OCI-M2 (cell line): ENCODE results near the gene GATB.

Source experiments
- DNase-seq: peaks from one replicate; lab custom pipeline; 2025; ENCODE audit not compliant: unreplicated experiment; lab: John Stamatoyannopoulos, UW

GATB gene

DNA sequence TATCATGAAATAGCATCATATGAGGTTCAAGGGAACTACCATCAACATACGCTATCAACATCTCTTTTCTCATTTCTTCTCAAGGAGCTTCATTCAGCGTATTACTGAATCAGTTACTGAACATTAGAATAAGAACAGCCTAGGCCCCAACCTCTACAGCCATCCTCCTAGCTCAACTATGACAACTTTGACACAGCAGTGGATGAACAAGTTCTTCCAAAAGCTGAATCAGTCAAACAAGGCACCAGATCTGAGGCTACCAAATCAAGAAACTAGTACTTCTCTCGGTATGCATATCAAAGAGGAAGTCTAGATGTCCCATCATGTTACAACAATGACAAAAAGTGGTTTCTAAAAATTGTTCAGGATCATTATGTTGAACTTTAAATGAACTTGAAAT lies 57.4 kb downstream of the GATB start:
- DNase-seq: no peak

DNA sequence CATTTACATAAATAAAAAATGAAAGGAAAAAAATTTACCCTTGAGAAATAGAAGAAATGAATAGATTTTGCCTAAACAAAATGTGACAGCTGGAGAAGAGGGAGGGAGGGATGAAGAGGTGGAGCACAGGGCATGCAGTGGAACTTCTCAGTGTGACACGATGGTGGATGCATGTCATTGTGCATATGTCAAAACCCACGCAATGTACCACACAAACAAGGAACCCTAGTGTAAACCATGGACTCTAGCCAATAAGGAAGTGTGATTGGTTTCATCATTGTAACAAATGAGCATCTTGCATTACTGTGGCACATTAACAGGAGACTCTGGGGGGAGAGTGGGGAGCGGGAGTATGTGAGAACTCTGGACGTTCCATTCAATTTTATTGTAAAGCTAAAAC lies 58.6 kb downstream of the GATB start:
- no peak for DNase-seq

DNA sequence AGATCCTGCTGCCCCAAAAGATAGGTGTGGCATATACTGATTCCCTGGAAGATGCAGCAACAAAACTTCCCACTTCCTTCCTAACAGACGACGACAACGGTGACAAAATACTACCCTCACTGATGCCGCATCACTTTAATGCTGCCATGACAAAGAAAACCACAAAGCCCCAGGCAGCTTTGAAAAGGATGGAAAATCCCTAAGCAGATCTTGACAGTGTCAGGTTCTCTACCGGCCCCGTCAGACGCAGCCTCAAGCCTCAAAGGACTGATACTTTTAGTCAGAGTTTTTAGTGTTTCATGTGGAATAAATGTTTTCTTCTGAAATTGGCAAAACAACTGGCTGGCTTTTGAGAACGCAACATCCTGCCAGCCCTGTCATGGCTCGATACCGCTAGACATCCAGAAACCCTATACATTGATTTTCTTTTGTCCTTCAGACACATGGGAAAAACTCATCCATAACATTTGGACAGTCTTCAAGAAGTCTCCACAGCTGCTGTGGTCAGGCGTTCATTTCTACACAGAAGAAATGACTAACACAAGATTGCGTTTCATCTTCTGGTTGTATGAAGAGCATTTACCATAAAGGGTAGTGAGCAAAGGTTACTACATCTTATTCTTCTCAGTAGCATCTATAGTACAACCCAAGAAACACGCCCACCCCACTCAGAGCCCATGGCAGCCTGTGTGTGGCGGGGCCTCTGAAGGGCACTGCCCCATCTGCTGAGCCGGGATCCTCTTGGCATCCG lies 60.1 kb downstream of the GATB start:
- DNase-seq: no peak

DNA sequence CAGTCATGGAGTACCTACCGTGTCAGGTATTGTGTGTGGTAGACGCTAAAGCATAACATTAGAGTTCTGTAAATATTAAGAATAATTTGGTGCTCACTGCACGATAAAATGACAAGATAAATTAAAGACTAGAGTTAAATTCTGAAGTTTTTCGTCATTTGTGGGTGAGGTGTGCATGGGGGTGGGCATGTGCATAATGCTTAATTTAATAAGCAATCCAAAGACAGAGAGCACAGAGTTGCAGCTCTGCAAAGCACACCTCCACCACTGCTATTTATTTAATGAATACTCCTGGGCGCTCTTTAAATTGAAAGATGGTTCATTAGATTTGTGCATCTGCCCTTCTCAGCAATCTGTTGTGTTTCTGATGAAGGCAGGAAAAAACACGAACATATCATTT lies 62.6 kb downstream of the GATB start:
- no peak for DNase-seq

DNA sequence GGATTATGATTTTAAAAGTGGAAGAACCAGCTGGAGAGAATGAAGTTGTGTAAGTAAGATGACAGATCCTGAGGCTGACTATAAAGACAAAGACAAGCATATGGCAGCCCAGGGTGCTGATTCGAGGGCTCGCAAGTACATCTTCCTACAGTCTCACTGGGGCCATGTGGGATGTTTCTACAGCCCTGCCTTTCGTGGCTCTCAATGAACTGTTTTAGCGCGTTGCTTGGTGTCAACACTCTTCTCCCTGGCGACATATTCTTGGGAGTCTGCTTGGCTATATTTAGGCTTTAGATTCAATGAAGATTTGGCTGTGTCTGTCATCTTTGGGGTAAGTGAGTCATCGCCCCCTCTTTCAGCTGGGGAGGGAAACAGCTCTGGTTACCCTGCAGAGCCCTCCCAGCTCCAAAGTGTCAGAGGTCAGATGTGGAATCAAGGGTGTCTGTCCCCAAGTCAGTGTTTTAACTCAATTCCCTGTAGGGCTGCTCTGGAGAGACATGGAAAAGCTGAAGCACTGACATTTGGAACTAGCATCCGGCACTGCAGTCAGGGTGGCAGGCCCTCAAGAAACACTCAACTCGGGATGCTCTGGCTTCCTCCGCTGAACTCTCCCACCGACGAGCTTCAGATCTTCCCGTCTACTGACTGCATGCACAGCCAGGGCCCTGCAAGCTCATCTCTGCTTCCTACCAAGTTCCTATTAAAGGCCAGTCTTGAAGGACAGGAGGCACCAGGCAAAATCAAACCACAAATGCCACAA lies 65.7 kb downstream of the GATB start:
- no peak for DNase-seq

DNA sequence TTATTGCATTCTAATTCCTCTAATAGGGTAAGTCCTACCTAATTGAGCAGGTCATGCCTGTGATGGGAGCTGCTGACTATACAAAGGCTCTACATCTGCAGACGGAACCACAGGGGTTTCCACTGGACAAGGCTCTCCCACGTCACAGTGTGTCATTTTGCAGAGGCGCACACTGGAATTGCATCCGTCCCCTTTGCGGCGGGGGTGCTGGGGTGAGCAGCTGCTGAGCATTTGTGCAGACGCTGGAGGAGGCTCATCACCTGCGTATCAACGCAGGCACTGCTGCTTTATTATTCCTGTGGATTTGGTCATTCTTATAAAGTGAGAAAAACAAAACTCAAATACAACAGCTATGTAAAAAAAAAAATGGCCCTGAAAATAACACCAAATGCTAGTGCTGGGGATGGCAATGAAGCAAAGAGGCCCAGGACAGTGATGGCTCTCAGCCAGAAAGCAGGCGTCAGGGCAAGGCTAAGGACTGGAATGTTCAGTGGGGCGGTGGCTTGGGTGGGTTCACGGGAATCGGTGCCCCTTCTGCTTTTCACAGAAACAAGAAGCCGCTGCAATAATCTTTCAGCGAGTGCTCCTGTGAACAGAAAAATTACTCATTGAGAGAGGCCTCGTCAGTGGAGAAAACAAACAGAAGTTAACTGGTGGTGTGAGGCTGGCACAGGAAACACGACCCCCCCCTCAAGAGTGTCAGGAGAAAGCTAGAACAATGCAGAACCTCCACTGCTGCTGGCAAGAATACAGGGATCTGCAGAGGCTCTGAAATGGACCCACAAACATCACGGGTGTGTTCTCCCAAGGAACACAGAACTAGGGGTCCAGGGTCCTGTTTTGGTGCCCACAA lies 67.8 kb downstream of the GATB start:
- no peak for DNase-seq

DNA sequence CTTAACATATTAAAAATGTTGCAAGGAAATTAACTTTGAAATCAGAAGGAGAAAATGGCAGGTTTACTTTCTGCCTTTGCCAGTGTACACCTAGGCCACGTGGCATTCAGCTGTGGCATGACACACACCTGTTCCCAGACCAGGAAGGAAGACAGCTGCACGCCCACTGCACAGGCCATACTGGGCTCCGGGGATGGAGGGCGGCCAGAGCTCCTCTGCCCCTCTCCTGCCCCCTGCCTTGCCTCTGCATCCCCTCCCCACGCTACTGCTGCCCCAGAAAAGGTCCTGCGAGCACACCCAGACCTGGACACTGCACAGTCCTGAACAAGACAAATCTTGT lies 68.4 kb downstream of the GATB start:
- DNase-seq: no peak

DNA sequence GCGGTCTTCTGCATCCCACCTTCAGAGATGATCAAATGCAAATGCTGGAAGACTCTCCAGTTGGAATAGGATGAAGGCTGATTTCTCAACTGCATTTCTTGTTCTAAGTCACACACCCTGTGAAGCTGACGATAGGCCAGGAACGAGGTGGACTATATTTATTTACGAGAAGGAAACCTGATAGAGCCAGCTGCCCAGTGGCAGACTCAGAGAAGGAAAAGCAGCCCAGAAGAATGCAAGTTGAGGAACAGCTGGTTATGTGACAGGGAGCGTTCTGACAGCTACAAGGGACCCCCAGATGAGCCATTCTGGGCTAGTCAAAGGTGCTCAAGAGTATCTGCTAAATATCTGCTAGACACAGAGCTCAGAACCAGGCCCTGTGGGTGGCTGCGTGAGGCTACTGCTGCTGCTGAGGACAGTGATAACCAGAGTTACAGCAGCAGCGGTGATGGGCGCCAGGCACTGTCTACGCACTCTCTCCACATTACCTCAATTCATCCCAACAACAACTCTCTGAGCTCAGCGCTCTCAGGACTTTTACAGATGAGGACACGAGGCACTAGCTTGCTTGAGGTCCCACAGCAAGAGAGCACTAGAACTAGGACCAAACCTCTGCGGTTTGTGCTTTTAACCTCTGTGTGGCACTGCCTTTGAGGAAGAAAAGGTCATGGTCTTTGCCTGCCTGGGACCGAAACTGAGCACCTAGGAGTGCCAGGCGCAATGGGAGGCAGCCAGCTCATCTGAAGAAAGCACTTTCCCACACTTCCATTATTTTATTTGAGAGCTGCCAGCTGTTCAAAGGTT lies 69.0 kb downstream of the GATB start:
- no peak for DNase-seq

DNA sequence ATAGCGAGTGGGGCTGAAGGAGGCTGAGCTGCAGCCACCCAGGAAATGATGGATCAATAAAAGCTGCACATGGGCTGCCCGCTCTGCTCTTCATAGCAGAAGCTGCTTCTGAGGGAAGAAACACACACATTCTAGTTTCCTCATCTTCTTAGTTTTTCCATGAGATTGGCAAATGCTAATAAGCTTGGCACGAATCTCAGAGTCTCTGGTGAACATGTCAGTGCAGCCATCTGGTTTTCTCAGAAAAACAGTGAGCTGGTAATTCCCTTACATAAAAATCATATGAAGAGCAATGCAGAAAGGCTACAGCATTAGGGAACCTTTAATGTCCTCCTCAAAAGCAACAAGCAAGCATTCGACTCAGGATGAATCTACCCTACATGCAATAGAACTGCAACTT lies 69.9 kb downstream of the GATB start:
- no peak for DNase-seq

DNA sequence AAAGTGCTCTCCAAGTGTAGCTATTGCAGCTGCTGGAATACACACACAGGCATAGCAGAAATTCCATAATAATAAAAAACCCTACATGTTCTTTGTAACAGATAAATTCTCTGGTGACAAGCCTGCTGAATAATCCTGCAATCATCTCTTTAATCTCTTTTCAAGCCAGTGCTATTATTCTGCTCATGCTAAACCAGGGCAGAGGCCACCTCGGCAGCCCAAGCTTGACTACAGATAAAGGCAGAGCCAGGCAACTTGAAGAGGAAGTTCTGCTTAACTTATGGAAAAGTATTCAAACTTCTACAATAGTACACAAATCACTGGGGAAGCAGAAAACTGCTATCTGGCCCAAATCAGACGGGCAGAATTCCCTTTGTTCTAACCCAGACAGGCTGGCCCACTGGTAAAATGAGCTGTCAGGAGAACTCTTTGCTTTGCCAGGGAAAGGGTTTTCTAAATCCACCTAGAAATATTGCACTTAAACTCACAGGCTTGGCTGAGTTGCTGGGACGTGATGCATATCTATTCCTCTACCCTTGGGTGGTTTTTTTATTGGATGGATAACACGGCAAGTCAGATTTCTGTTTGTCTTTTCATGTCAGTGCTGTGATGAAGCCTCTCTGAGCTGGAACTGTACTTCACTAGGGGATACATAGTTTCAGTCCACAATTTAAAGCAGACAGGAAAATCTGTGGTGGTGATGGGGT lies 70.5 kb downstream of the GATB start:
- DNase-seq: no peak

DNA sequence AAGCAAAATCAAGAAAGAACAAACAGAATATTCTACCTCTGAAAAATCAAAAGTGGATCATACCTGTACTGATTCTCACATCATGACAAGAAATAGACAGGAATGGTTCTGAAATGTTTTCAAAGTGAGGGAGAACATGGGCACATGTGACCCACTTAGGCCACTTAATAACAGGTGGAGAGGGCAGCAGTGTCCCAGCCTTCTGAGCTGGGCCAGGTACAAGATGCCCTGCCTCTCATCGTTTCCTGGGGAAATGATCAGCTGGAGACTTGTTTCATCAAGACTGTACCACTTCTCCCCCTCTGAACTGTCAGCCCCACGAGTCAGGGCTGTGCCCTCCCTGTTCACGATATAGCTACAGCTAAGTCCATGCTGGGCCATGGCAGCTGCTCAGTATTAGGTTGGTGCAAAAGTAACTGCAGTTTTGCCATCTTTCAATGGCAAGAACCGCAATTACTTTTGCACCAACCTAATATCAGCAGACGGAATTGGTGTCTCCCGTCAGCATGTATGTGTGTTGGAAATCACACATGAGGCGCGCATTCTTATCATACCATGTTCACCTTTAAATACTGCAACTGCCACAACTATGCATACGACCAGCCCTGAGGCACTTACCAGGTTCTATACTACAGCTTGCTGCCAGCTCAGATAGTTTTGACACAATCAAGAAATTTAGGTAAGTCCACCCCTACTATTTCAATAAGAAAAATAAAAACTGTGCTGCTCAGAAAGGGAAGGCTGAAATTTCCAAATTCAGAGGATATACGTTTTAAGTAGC lies 71.4 kb downstream of the GATB start:
- DNase-seq: no peak

DNA sequence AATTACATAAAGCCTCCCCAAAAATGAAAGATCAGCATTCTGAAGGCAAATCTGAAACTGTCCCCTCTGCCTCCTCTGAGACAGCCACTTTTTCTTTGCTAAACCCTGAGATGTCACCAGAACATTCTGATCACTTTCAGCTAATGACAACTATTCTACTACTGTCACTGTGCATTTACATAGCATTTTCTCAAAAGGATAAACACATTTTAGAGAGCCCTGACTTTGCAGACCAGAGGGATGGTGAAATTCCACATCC lies 72.1 kb downstream of the GATB start:
- no peak for DNase-seq

DNA sequence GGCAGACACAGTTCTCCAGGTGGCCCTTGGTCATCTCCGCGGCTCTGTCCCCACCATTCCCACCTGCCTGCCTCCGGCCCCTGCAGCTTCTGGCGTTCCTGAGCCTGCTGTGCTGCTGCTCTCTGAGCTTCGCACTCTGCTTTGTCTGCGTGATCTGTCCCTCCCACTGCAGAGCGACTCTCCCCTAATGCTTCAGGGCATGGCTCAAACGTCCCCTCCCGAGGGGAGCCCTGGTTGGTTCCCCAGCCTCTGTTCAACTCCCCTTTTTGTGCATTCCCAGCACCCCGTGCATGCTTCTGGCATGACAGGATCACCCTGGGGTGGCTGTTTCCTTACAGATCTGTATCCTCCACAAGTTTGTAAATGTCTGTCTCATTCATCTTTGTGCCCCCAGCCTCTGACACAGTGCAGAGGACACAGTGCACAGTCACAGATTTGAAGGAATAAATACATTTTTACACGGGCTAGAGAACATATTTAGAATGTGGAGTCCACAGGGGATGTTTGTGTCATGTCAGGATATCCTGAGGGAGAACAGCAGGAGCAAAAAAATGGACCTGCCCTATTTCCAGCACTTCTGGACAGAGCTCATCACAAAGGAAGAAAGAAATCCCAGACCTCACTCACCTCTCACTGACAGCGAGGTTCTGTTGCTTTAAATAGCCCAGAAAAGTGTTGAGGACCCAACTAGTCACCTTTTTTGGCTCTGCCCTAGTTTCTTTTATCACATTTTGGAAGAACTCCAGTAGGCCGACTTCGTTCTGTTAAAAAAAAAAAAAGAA lies 72.6 kb downstream of the GATB start:
- DNase-seq: no peak

DNA sequence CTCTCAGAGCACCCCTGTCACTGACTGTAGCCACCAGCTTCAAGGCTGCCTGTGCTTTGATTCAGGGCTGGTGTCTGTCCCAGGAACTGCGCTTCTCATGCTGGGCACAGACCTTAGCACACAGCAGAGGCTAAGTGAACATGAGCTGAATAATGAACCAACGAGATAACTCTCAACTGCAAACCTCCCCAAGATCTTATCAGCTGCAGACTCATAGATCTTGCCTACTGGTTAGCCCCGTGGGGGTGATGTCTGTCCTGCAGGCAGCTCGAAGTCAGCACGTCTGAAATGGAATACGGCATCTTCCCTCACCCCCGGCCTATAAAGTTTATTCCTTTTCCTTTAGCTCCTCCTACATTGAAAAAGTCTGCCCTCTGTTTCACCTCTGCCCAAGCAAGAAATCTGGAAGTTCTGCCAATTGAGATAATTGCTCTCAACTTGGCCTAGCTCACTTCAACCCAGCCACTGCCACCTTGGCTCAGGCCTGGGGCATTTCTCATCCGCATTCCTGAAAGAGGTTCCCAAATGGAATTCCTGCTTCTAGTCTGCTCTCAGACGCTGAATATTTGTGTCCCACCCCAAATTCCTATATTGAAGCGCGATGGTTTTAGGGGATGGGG lies 73.7 kb downstream of the GATB start:
- no peak for DNase-seq

DNA sequence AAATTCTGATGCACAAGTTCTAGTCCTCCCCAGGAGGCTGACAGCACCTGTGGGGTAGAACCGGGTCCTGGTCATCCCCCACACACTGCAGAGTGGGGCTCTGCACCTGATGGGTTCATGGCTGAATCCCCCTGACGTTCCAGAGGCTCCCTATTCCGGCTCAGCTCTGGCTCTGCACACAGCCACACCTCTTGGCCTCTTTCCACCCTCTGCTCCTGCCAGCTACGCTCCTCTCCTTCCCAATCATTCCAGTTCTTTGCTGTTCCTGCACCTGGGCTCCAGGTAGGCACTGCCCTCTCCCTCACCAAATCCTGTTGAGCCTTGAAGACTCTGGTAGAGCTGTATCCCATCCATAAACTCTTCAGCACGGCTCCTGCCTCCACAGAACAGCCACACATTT lies 75.5 kb downstream of the GATB start:
- DNase-seq: no peak

DNA sequence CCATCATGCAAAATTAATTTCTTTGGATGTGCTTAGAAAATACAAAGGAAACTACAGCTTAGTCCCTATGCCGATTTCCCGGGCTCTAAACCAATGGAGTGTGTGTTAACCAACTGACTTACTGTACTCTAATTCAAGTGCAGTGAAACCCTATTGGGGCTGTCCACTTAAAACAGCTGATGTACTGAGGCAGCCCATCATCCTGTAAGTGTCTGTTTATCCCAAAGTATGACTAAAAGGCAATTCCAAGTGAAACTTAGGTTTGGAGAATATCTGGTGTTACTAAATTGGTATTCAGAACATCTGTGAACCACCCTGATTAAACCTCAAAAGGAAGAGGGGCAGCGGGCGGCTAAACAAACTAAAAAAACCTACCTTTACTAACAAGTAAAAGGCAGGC lies 79.7 kb downstream of the GATB start:
- DNase-seq: no peak

DNA sequence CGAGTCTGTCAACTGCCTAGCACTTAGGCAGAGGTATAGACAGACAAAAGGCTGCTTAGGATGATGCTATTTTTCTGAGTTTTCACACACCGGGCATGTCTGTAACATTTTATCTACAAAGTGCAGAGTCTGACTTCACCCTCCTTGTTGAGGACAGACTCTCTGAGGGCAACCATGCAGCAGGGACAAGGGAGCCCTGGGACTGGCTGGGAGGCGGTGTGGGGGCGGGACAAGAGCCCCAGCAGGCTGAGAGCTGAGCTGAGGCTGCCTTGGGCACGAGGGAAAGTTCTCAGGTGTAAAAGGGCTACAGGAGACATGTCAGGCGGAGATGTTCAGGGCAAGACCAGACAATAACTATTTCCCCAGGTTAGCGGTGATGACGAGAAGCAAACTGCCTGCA lies 81.6 kb downstream of the GATB start:
- no peak for DNase-seq

DNA sequence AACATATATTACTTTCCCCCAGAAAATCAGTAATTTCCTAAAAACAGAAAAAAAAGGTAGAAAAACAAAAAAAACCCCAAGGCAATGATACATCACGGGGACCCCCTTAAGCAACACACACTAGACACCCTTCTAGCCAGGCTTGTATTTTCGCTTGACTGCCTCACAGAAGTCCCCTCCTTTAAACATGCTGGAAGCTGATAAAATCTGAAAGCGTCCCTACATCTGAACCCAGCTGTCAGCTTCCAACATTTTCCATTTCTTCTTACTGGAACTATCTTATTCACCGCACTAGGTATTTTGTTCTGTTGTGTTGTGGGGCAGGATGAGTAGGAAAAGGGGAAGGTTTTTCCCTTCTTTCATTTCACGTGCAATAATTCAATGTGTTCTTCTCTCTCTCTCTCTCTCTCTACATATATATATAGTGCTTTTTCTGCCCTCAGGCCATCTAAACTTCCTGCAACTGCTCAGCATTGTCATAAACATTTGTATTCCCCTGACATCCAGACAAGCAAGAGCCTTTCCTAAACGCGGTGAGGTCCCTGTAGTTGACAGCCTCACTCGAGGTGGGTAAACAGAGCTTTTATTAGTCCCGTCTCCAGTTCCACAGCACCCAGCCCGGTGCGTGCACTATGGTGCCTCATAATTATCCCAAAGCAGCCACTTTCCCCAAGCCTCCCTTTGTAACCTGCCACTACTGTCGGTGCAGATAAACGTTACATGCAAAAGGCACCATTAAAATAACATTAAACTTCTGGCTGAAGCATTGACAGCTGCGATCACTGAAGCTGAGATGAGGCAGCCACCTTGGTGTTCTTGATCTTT lies 82.5 kb downstream of the GATB start:
- no peak for DNase-seq
